Heart right ventricle (tissue), 16 donors: ENCODE results near the gene ILRUN. TPM values are rescaled to one million over a fixed set of nuclear protein-coding genes. Genes with fewer than 3 reads are reported as not detected.
"Not testable (repeated sequence)": the region's sequence is repeated elsewhere in the genome, so short reads cannot be mapped to it uniquely, and the experiment has no call there.

Source experiments
- ATAC-seq, 8 donors: fragments of 200-7000 bp; cut with Tn5 transposase; one replicate each; pipeline ENCODE4 v1.9.1; 2020; ENCODE audit warnings: mild to moderate bottlenecking in 8 of 8, moderate library complexity in 8 of 8, moderate number of reproducible peaks in 1 of 8
- DNase-seq, 2 donors: peaks; one replicate each; pipeline ENCODE4 v3.0.0-alpha.2; 2020
- H3K27ac ChIP-seq, 10 donors: fragments of 200-600 bp; sonication (generic) in 2 of 10; one replicate each; pipeline versions ENCODE4 v1.5.0 to v1.8.0; 2020 to 2022; ENCODE audit warnings: mild to moderate bottlenecking in 3 of 10
- H3K27me3 ChIP-seq, 7 donors: fragments of 200-600 bp; one replicate each; pipeline ENCODE4 v1.8.0; 2021 to 2022; ENCODE audit warnings: mild to moderate bottlenecking in 2 of 7
- H3K36me3 ChIP-seq, 9 donors: fragments of 200-600 bp; sonication (generic) in 1 of 9; one replicate each; pipeline versions ENCODE4 v1.5.0 to v1.8.0; 2020 to 2022; ENCODE audit warnings: mild to moderate bottlenecking in 2 of 9
- H3K4me1 ChIP-seq, 9 donors: fragments of 200-600 bp; sonication (generic) in 1 of 9; one replicate each; pipeline versions ENCODE4 v1.5.0 to v1.8.0; 2020 to 2022; ENCODE audit warnings: mild to moderate bottlenecking in 4 of 9
- H3K4me3 ChIP-seq, 10 donors: fragments of 200-600 bp; sonication (generic) in 2 of 10; one replicate each; pipeline versions ENCODE4 v1.5.0 to v1.8.0; 2020 to 2022; ENCODE audit warnings: mild to moderate bottlenecking in 7 of 10, moderate library complexity in 2 of 10
- H3K9me3 ChIP-seq, 11 donors: fragments of 200-600 bp in 10 of 11; sonication (generic) in 2 of 11; one replicate each; pipeline versions ENCODE4 v1.5.0 to v1.8.0; 2013 to 2022; ENCODE audit warnings: mild to moderate bottlenecking in 2 of 11, control low read depth in 1 of 11, moderate library complexity in 1 of 11
- WGBS, 2 donors: extraction: QIAGEN DNeasy Blood & Tissue Kit; methylation state at CpG; one replicate each; pipeline ENCODE4 v1.1.7; 2013; ENCODE audit warnings: inconsistent platforms in 1 of 2; 5-methylcytosine and 5-hydroxymethylcytosine counted together
- intact Hi-C, 10 donors: fragments of 100-400 bp; cut with DNase I; formaldehyde crosslinking; loops; one replicate each; pipeline versions ENCODE4 v1.11.1 to v1.14.2; 2022
- polyA plus RNA-seq, 2 donors: library from polyadenylated mRNA; stranded (reverse); fragments of 200-250 nt; gene quantifications; one replicate each; pipeline ENCODE4 v1.2.3, GENCODE V29; 2013
- total RNA-seq, 10 donors: library from RNA; stranded (reverse); fragmentation: NEBNext Ultra II Directional in 3 of 10; extraction: Animal tissue kit (Norgen Biotek cat#: 25700) in 3 of 10; gene quantifications; one replicate each; pipeline versions ENCODE4 v1.2.1 to v1.2.4, GENCODE V29; 2021 to 2023
- TF ChIP-seq, protein P1 (sequence below), 9 donors: fragments of 200-600 bp; sonication (generic) in 2 of 9; IDR thresholded peaks; one replicate each; pipeline versions ENCODE4 v1.5.0 to v1.8.0; 2021 to 2022; ENCODE audit warnings: antibody characterized with exemption in 9 of 9, mild to moderate bottlenecking in 5 of 9, moderate library complexity in 1 of 9
- donor health status: Arrhythmogenic right ventricular cardiomyopathy.
- donor health status: ischemic (EF 13 %, LVEDD 7.1; RV severe dilation, severe dysfunction).
- donor health status: healthy with polysubstance abuse.
- donor health status: DM: no; HTN: yes; CAD: no.
- donor health status: DM: no; HTN: no; CAD: no.
- donor health status: ischemic (EF 25% LVEDD 6.9; RV normal size, moderate dysfunction).
- donor health status: ischemic (EF 25% LVEDD 5.7; RV mildly dilated, moderate dysfunction).
- donor health status: healthy.
- donor health status: DM: yes; HTN: yes; CAD: no.
- donor health status: Ischemic cardiomyopathy.
- donor health status: ischemic (EF 35%, LVEDD 5.7; RV mildly dilated, moderate dysfunction).
- donor health status: nonischemic (EF 11% LVEDD 7.7; RV severe dilation, severe dysfunction).
- donor health status: DM: yes; HTN: yes; CAD: no.
- donor health status: PGD.
- donor health status: ischemic (EF 29% LVEDD 5.4; RV normal size, mild dysfunction).
- donor health status: nonischemic (EF 23%, LVEDD 6.1; RV moderate dilation, normal function).

ILRUN gene
- total and polyA plus RNA-seq, 12 donors, result 54.9 to 157 (median 113) TPM

DNA sequence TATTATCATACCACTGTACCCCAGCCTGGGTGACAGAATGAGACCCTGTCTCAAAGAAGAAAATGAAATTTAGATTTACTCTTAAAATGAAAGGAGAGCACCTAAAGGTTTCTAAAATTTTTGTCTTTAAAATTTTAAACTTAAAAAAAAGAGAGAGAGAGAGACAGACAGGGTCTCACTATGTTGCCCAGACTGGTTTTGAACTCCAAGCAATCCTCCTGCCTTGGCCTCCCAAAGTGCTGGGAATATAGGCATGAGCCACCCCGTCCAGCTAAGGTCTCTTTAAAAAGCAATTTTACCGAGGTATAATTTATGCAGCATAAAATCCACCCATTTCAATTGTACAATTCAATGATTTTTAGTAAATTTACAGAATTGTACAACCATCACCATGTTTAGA lies 33.2 kb downstream of the ILRUN start:
- Histone ChIP-seq H3K27me3 (no peaks in the 10 kb centered on the region), H3K4me1 (peaks cover 0 to 64% (median 46%) of the 10 kb centered on the region in 9 donors), H3K9me3 (no peaks in the 10 kb centered on the region), H3K36me3 (no peaks in the 10 kb centered on the region), H3K4me3 (no peak overlapping the region), H3K27ac (peak overlapping the region in 5 of 10 donors; percentile 1 to 83 (median 43))
- ATAC-seq, result no peak
- TF ChIP-seq, protein P1, sequence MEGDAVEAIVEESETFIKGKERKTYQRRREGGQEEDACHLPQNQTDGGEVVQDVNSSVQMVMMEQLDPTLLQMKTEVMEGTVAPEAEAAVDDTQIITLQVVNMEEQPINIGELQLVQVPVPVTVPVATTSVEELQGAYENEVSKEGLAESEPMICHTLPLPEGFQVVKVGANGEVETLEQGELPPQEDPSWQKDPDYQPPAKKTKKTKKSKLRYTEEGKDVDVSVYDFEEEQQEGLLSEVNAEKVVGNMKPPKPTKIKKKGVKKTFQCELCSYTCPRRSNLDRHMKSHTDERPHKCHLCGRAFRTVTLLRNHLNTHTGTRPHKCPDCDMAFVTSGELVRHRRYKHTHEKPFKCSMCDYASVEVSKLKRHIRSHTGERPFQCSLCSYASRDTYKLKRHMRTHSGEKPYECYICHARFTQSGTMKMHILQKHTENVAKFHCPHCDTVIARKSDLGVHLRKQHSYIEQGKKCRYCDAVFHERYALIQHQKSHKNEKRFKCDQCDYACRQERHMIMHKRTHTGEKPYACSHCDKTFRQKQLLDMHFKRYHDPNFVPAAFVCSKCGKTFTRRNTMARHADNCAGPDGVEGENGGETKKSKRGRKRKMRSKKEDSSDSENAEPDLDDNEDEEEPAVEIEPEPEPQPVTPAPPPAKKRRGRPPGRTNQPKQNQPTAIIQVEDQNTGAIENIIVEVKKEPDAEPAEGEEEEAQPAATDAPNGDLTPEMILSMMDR (IDR thresholded peaks at IDR 0.05), result no peak
- intact Hi-C loops, result no loop called here
- no peak for DNase-seq
- 89 to 91% methylated on average over 2 of the region's 2 CpGs for WGBS, 2 donors

DNA sequence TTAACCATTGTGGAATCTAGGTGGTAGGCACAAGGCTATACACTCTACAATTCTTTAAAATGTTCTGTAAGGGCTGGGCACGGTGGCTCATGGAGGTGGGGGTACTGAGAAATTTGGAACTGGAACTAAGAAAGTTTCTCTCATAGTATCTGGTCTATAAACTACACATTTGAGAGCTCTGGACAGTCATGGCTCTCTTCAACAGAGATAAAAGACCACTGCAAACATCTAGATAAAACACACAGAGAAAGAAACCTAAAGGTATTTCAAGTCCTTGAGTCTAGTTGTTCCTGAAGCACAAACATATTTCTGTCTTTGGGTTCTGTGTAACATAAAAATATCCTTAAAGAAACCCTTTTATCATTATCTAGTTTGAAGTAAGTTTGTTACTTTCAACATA lies 35.2 kb downstream of the ILRUN start:
- TF ChIP-seq, protein P1 (IDR thresholded peaks at IDR 0.05), result no peak

DNA sequence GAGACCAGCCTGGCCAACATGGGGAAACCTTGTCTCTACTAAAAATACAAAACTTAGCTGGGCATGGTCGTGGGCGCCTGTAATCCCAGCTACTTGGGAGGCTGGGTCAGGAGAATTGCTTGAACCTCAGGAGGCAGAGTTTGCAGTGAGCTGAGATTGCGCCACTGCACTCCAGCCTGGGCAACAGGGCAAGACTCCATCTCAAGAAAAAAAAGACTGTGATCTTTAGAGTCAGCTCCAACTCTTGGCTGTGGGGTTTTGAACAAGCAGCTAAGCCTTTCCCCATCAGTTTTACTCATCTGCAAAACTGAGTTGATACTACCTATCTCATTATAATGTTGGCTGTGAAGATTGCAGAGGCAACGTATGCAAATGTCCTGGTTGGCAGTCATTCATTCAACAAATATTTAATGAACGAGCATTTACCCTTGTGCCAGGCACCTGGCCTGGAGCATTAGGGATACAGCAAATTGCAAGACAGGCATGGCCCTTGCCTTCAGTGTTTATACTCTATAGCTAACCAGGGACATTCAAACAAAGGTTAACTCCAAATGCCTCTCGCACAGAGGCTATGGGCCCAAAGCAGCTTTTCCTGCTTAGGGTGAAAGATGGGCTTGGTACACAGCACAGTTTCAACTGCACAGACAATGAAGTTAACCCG lies 37.8 kb downstream of the ILRUN start:
- H3K36me3 ChIP-seq, result peaks cover 0 to 9% (median 0%) of the 10 kb centered on the region in 9 donors
- no peak for ATAC-seq
- DNase-seq, result no peak
- no peaks in the 10 kb centered on the region for H3K9me3 ChIP-seq
- H3K27ac ChIP-seq, result peak overlapping the region in 7 of 10 donors; percentile 84 to 96 (median 93)
- TF ChIP-seq, protein P1 (IDR thresholded peaks at IDR 0.05), result no peak
- no peak overlapping the region for H3K4me3 ChIP-seq
- intact Hi-C loops, result loop anchor here in 5 of 10 donors (5.0 to 10.0 kb wide), 2 partner anchors 39 to 96 kb away; partner anchors contain the start of genes ILRUN (in 5 of the 5) and SNRPC (in 1 of the 5)
- H3K4me1 ChIP-seq, result peaks cover 11 to 79% (median 44%) of the 10 kb centered on the region in 9 donors
- no peaks in the 10 kb centered on the region for H3K27me3 ChIP-seq
- 84 to 85% methylated on average over 7 of the region's 7 CpGs for WGBS, 2 donors

More for the DNA sequence above, 35.2 kb downstream of the ILRUN start:
- no peaks in the 10 kb centered on the region for H3K36me3 ChIP-seq
- H3K27me3 ChIP-seq, result no peaks in the 10 kb centered on the region
- no peaks in the 10 kb centered on the region for H3K9me3 ChIP-seq
- H3K4me1 ChIP-seq, result peaks cover 9 to 75% (median 48%) of the 10 kb centered on the region in 9 donors
- no peak overlapping the region for H3K27ac ChIP-seq
- no peak for DNase-seq
- no peak for ATAC-seq
- intact Hi-C loops, result no loop called here
- 91 to 92% methylated on average over 1 of the region's 1 CpG for WGBS, 2 donors
- H3K4me3 ChIP-seq, result no peak overlapping the region

DNA sequence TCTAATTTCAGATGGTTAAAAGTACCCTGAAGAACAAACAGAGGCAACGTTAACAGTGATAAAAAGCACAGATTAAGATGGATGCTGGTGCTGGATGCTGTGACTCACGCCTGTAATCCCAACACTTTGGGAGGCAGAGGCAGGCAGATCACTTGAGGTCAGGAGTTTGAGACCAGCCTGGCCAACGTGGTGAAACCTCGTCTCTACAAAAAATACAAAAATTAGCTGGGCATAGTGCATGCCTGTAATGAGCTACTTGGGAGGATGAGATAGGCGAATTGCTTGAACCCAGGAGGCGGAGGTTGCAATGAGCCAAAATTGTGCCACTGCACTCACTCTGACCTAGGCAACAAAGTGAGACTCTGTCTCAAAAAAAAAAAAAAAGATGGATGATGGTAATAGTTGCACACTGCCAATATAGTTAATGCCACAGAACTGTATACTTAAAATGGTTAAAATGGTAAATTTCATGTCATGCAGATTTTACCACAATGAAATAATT lies 38.5 kb downstream of the ILRUN start:
- not testable (repeated sequence) for H3K27me3 ChIP-seq, H3K9me3 ChIP-seq, DNase-seq
- intact Hi-C loops, result loop anchor here in 6 of 10 donors (2.0 to 10.0 kb wide), 3 partner anchors 39 to 97 kb away; partner anchors contain the start of genes ILRUN (in 6 of the 6) and SNRPC (in 1 of the 6)
- 55 to 58% methylated on average over 6 of the region's 6 CpGs for WGBS, 2 donors
- ATAC-seq, result peak in 4 of 8 donors; percentile 4 to 15 (median 6)
- Histone ChIP-seq H3K36me3 (peaks cover 0 to 16% (median 0%) of the 10 kb centered on the region in 9 donors), H3K4me3 (peak overlapping the region in 8 of 10 donors; percentile 28 to 55 (median 50)), H3K27ac (peak overlapping the region; percentile 83 to 96 (median 92)), H3K4me1 (peaks cover 11 to 73% (median 43%) of the 10 kb centered on the region in 9 donors)
